GM21723 (cell line): ENCODE measurements around the gene ARPC1B.
"Not testable (repeated sequence)": the region's sequence is repeated elsewhere in the genome, so short reads cannot be mapped to it uniquely, and the experiment has no call there.

ENCODE experiments used
- ATAC-seq: cut with Tn5 transposase; IDR thresholded peaks from one replicate; pipeline ENCODE4 v1.9.1; 2021; ENCODE audit warnings: mild to moderate bottlenecking, moderate library complexity; ENCODE audit not compliant: unreplicated experiment

Gene ARPC1B

GRCh38 chr7:99408379-99409191, 34.1 kb downstream of the ARPC1B start, which contains the start of the genes BUD31 and PDAP1:
Gene BUD31 (plus strand): TSS chr7:99408969. CDS start chr7:99411093, 2,124 bp downstream.
Gene PDAP1 (minus strand): TSS chr7:99408597. CDS start chr7:99408548, 49 bp downstream.
- peak; percentile 76 for ATAC-seq

GRCh38 chr7:99409192-99409572, 34.7 kb downstream of the ARPC1B start:
- peak; percentile 17 for ATAC-seq

DNA sequence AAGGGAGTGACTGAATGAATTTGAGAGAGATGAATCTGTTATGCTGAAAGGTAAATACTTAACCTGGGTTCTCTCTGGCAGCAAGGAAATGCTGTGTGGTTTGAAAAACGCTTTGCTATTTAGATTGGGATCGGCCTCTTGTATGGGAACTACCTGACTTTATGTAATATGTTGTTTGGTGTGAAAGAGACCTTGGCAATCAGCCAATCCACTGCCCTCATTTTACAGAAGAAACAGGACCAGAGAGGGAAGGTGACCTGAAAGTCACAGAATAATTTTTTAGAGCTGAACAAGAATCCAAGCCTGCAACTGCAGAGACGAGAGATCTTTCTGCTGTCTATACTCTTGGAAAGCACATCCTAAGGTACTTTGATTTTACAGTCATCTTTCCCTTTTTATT, 35.3 kb downstream of the ARPC1B start:
- no peak for ATAC-seq

DNA sequence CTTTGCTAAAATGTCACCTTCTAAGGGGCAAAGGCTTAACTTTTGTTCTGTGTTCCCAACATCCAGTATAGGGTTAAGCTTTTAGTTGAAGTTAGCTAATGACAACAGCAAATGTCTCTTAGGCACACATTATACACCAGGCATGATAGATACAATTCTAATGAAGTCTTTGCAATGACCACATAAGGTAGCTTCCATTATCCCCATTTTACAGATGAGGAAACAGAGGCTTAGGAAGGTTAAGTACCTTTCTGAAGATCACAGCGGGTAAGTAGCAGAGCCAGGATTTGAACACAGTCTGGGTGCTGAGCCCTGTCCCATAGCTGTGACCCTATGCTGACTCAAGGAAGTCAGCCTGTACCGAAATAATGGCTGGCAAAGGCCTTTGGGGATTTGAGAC, 36.1 kb downstream of the ARPC1B start:
- no peak for ATAC-seq

DNA sequence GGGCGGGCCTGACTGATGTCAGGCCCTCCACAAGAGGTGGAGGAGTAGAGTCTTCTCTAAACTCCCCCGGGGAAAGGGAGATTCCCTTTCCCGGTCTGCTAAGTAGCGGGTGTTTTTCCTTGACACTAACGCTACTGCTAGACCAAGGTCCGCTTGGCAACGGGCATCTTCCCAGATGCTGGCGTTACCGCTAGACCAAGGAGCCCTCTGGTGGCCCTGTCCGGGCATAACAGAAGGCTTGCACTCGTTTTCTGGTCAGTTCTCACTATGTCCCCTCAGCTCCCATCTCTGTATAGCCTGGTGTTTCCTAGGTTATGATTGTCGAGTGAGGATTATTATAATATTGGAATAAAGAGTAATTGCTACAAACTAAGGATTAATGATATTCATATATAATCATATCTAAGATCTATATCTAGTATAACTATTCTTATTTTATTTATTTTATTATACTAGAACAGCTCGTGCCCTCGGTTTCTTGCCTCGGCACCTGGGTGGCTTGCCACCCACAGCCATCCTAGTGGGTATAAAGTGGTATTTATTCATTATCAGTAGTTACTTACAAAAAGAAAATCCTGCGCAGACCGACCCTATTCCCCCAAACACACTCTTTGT, 41.1 kb downstream of the ARPC1B start:
- not testable (repeated sequence) for ATAC-seq

DNA sequence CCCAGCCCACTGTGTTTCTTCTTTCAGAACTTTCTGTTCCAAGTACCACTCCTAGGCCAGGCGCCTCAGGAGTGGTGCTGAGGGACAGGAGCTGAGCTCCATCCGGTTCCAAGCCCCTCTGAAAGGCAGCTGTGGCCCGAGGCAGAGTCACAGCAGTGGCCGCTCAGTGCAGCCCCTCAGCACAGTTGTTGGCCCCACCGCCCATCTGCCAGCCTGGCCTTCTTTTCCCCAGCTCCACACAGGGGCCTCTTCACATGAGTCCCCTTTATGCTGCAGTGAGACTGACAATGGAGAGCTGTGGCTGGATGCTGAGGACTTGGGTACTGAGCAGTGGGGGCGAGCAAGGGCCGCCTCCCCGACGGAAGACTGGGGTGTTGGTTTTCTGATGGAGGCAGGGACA, 43.7 kb downstream of the ARPC1B start:
- no peak for ATAC-seq

DNA sequence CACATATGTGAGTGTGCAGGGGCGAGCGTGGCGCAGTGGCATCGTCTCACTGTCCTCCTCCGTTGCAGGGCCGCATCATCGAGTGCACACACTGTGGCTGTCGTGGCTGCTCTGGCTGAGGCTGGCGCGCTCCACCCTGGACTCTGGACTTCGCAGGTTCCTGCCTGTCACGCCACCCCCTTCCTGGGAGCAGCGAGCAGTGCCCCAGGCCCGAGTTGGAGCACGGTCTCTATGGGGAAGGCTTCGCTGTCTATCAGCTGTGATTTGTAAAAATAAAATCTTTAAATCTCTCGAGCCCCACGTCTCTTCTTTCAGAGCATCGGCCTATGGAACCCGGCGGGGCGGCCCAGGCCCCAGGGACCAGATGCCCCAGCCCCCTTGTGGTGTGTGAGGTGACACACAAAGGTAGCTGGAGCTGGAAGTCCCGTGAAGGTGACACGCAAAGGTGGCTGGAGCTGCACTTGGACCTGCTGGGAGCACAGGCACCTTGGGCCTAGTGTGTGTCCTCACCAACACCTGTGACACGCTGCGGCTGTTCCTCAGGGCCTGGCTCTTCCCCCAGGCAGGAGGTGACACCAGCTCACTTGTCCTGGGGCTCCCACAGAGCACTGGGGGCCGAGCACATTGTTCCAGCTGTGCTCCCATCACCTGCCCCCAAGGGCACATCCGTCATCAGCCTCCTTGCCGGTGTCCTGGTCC, 44.9 kb downstream of the ARPC1B start:
- no peak for ATAC-seq

- no peak for ATAC-seq
Observed at GRCh38 chr7:99420213-99420612, 45.7 kb downstream of the ARPC1B start.

DNA sequence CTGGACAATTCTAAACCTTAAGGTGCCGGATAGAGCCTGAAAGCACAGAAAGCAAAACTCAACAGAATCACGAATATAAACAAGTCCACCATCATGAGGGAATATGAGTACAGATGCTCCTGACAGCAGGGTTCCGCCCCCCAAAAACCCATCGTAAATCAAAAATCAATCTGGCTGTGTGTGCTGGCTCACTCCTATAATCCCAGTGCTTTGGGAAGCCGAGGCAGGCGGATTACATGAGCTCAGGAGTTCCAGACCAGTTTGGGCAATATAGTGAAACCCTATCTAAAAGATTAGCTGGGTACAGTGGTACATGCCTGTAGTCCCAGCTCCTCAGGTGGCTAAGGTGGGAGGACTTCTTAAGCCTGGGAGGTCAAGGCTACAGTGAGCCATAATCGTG, 46.5 kb downstream of the ARPC1B start:
- no peak for ATAC-seq

DNA sequence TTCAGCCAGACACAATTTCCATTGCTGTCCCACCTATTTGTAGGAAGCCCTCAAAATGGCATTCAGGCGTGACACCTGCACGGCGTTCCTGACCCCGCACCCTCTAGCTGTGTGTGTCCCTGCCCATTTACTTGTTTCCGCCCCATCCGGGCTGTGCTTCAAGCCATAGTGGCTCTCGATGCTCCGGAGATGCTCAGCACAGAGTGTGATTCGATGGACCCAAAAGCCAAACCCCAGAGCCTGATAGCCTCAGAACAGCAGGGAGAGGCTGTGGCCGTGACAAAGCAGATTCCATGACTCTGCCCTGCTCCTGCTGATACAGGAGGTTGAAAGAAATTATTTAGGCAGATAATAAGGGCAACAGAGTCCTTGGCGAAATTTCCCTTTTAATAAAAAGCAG, 47.7 kb downstream of the ARPC1B start:
- ATAC-seq = no peak

DNA sequence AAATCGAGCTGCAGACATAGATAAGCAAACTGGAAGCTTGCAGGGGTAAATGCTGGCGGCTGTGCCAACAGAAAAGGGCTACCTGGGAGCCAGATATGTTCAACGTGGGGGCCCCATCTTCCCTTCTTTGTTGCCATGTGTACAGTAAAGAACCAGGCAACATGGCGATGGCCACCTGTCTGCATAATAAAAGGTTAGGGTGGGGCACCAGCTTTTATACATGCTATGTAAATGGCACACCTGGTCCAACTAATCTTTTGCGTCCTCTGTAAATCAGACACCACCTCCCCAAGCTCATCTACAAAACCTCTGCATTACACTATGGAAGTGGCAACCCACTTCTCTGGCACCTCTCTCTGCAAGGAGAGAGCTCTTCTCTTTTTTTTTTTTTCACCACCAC, 48.1 kb downstream of the ARPC1B start:
- no peak for ATAC-seq

- no peak for ATAC-seq
Observed at GRCh38 chr7:99424932-99425730, 50.6 kb downstream of the ARPC1B start.

GRCh38 chr7:99428972-99429566, 54.5 kb downstream of the ARPC1B start:
- ATAC-seq = no peak

DNA sequence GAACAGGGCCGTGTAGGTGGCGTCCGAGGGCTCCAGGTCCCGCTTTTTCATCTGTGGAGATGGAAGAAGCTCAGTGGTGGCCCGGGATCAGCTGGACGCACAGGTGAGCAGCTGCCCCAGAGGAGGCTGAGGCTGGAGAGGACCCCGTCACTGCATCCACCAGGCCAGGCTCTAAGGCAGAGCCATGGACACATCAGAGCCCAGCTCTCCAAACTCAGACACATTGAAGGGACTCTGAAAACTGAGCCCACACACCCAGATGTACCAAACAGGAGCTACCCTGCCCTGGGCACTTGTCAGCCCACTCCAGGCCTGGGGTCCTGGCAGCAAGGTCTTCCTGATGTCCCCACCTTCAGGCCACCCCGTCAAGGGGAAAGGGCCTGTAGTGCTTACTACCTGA, 55.2 kb downstream of the ARPC1B start:
- no peak for ATAC-seq

- not testable (repeated sequence) for ATAC-seq
Observed at GRCh38 chr7:99431756-99432540, 57.4 kb downstream of the ARPC1B start.

- ATAC-seq = no peak
Observed at GRCh38 chr7:99433158-99433557, 58.6 kb downstream of the ARPC1B start.

DNA sequence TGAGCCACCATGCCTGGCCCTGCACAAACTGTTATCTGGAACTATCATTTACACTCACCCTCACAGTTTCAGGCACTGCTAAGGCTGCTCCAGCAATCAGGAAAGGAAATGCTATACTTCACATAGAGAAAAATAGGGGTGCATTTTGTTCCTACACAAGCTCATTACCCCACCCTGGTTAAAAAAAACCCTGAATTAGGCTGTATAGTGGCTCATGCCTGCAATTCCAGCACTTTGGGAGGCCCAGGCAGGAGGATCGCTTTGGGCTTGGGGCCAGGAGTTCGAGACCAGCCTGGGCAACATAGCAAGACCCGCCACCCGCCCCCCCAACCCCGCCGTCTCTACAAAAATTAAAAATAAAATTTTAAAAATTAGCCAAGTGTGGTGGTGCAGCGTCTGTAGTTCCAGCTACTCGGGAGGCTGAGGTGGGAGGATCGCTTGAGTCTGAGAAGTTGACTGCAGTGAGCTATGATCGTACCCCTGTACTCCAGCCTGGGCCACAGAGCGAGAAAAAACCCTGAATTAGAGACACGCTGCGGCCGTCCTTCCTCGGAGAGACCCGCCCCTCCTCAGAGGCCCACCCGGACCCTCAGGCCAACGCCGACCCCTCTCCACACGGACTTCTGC, 63.5 kb downstream of the ARPC1B start:
- ATAC-seq = peak; percentile 10

GRCh38 chr7:99438573-99439480, 64.3 kb downstream of the ARPC1B start, which contains the start of the genes CPSF4 and PTCD1:
Gene CPSF4 (plus strand): TSS chr7:99438943. CDS start chr7:99439083, 140 bp downstream.
Gene PTCD1 (minus strand): TSS chr7:99438798. CDS start chr7:99435242, 3,556 bp downstream.
- peak; percentile 86 for ATAC-seq
